Measurements from ENCODE around the gene FBXL3. TPM values are rescaled to one million over a fixed set of nuclear protein-coding genes. Genes with fewer than 3 reads are reported as not detected.

The FBXL3 gene
- total and polyA plus RNA-seq, 2 of the 13 experiments (the other 11 are each of a cell fraction or from before 2014, with no cell fraction given): 11.5 to 18.5 TPM

DNA sequence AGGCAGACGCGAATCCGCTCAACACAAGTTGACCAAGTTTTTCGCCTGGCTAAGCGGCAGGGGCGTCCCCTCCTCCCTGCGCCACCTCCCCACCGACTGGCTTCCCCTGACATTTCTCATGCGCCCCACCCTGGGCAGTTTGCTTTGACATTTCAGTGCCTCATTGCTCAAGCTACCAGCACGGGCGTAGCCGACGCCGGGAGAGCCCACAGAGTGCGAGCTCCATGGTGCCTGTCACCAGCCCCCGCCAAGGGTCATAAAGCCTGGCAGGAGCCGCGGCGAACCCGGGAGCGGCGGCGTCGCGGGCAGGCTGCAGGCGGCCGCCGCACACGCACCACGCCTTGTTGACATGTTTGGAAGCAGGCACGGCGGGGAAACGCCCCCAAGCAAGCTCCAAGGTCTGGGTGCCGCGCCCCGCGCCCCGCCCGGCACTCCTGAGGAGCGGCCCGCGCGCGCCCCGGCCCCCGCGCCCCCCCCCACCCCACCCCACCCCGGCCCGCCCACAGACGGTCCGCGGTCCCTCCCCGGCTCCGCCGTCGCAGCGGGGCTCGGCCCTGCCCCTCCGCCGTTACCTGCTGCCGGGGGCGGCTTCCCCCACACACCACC lies 601 bp downstream of the FBXL3 start (continued):
- TF ChIP-seq, protein P1, sequence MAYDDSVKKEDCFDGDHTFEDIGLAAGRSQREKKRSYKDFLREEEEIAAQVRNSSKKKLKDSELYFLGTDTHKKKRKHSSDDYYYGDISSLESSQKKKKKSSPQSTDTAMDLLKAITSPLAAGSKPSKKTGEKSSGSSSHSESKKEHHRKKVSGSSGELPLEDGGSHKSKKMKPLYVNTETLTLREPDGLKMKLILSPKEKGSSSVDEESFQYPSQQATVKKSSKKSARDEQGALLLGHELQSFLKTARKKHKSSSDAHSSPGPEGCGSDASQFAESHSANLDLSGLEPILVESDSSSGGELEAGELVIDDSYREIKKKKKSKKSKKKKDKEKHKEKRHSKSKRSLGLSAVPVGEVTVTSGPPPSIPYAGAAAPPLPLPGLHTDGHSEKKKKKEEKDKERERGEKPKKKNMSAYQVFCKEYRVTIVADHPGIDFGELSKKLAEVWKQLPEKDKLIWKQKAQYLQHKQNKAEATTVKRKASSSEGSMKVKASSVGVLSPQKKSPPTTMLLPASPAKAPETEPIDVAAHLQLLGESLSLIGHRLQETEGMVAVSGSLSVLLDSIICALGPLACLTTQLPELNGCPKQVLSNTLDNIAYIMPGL (CRISPR knock-in tag; IDR thresholded peaks at IDR 0.05; ENCODE audit: borderline replicate concordance in 1 of 2, low read depth in 1 of 2): peak in 1 of 2 experiments; percentile 51; a peak in 2 of 4 replicates
- TF ChIP-seq ZNF260 (CRISPR knock-in tag; IDR thresholded peaks at IDR 0.05; ENCODE audit: borderline replicate concordance, low read depth) (no peak), ZNF263 (CRISPR knock-in tag; IDR thresholded peaks at IDR 0.05) (no peak), ZNF720 (CRISPR knock-in tag; IDR thresholded peaks at IDR 0.05) (no peak), ZNF709 (CRISPR knock-in tag; IDR thresholded peaks at IDR 0.05) (0 out of 2 replicates have a peak, but pooled peaks have one; percentile 6), PHF8 (CRISPR knock-in tag; IDR thresholded peaks at IDR 0.05) (no peak), KAT8 (CRISPR knock-in tag; IDR thresholded peaks at IDR 0.05) (no peak), ZNF383 (CRISPR knock-in tag; IDR thresholded peaks at IDR 0.05; ENCODE audit: borderline replicate concordance) (no peak), HNRNPLL (IDR thresholded peaks at IDR 0.05; ENCODE audit: low read depth, low read length, poor library complexity, severe bottlenecking) (peak; percentile 60)
- TF ChIP-seq, protein P2, sequence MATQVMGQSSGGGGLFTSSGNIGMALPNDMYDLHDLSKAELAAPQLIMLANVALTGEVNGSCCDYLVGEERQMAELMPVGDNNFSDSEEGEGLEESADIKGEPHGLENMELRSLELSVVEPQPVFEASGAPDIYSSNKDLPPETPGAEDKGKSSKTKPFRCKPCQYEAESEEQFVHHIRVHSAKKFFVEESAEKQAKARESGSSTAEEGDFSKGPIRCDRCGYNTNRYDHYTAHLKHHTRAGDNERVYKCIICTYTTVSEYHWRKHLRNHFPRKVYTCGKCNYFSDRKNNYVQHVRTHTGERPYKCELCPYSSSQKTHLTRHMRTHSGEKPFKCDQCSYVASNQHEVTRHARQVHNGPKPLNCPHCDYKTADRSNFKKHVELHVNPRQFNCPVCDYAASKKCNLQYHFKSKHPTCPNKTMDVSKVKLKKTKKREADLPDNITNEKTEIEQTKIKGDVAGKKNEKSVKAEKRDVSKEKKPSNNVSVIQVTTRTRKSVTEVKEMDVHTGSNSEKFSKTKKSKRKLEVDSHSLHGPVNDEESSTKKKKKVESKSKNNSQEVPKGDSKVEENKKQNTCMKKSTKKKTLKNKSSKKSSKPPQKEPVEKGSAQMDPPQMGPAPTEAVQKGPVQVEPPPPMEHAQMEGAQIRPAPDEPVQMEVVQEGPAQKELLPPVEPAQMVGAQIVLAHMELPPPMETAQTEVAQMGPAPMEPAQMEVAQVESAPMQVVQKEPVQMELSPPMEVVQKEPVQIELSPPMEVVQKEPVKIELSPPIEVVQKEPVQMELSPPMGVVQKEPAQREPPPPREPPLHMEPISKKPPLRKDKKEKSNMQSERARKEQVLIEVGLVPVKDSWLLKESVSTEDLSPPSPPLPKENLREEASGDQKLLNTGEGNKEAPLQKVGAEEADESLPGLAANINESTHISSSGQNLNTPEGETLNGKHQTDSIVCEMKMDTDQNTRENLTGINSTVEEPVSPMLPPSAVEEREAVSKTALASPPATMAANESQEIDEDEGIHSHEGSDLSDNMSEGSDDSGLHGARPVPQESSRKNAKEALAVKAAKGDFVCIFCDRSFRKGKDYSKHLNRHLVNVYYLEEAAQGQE (IDR thresholded peaks at IDR 0.05; ENCODE audit: borderline replicate concordance in 1 of 2, low read depth in 1 of 2, low read length in 2 of 2): no peak
- TF ChIP-seq, protein P3, sequence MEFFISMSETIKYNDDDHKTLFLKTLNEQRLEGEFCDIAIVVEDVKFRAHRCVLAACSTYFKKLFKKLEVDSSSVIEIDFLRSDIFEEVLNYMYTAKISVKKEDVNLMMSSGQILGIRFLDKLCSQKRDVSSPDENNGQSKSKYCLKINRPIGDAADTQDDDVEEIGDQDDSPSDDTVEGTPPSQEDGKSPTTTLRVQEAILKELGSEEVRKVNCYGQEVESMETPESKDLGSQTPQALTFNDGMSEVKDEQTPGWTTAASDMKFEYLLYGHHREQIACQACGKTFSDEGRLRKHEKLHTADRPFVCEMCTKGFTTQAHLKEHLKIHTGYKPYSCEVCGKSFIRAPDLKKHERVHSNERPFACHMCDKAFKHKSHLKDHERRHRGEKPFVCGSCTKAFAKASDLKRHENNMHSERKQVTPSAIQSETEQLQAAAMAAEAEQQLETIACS (CRISPR knock-in tag; IDR thresholded peaks at IDR 0.05): no peak
- TF ChIP-seq, protein P4, sequence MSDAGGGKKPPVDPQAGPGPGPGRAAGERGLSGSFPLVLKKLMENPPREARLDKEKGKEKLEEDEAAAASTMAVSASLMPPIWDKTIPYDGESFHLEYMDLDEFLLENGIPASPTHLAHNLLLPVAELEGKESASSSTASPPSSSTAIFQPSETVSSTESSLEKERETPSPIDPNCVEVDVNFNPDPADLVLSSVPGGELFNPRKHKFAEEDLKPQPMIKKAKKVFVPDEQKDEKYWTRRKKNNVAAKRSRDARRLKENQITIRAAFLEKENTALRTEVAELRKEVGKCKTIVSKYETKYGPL (CRISPR knock-in tag; IDR thresholded peaks at IDR 0.05): no peak
- TF ChIP-seq, protein P5, sequence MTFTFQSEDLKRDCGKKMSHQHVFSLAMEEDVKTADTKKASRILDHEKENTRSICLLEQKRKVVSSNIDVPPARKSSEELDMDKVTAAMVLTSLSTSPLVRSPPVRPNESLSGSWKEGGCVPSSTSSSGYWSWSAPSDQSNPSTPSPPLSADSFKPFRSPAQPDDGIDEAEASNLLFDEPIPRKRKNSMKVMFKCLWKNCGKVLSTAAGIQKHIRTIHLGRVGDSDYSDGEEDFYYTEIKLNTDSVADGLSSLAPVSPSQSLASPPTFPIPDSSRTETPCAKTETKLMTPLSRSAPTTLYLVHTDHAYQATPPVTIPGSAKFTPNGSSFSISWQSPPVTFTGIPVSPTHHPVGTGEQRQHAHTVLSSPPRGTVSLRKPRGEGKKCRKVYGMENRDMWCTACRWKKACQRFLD (CRISPR knock-in tag; IDR thresholded peaks at IDR 0.05; ENCODE audit: borderline replicate concordance): 0 out of 2 replicates have a peak, but pooled peaks have one; percentile 39
- TF ChIP-seq, protein P6, sequence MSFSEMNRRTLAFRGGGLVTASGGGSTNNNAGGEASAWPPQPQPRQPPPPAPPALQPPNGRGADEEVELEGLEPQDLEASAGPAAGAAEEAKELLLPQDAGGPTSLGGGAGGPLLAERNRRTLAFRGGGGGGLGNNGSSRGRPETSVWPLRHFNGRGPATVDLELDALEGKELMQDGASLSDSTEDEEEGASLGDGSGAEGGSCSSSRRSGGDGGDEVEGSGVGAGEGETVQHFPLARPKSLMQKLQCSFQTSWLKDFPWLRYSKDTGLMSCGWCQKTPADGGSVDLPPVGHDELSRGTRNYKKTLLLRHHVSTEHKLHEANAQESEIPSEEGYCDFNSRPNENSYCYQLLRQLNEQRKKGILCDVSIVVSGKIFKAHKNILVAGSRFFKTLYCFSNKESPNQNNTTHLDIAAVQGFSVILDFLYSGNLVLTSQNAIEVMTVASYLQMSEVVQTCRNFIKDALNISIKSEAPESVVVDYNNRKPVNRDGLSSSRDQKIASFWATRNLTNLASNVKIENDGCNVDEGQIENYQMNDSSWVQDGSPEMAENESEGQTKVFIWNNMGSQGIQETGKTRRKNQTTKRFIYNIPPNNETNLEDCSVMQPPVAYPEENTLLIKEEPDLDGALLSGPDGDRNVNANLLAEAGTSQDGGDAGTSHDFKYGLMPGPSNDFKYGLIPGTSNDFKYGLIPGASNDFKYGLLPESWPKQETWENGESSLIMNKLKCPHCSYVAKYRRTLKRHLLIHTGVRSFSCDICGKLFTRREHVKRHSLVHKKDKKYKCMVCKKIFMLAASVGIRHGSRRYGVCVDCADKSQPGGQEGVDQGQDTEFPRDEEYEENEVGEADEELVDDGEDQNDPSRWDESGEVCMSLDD (CRISPR knock-in tag; IDR thresholded peaks at IDR 0.05; ENCODE audit: borderline replicate concordance): no peak; the same call in 1 of the 2 replicates

Data from HepG2 (cell line).